NCI-H128 (cell line): Measurements from ENCODE around the gene NHEJ1.

Experiments used
- DNase-seq: peaks from one replicate; lab custom pipeline; 2025; ENCODE audit not compliant: unreplicated experiment; lab: John Stamatoyannopoulos, UW

Gene NHEJ1

GRCh38 chr2:219059725-219060682, 100.6 kb downstream of the NHEJ1 start:
- no peak for DNase-seq

DNA sequence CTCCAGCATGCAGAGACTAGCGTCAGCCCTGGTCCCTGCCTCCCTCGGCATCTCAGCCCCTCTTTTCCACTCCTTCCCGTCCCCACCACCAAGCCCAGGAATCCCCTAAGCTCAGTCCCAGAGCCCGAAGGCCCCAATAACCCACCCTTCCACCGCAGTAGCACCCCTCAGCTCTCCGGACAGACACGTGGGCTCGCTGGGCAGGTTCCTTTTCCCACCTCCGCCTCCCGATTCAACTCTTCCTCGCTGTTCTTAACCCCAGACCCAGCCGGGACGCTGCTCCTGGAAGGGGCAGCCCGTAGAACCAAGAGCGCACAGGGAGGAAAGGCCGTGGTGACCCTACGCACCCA, 101.3 kb downstream of the NHEJ1 start:
- DNase-seq: no peak

DNA sequence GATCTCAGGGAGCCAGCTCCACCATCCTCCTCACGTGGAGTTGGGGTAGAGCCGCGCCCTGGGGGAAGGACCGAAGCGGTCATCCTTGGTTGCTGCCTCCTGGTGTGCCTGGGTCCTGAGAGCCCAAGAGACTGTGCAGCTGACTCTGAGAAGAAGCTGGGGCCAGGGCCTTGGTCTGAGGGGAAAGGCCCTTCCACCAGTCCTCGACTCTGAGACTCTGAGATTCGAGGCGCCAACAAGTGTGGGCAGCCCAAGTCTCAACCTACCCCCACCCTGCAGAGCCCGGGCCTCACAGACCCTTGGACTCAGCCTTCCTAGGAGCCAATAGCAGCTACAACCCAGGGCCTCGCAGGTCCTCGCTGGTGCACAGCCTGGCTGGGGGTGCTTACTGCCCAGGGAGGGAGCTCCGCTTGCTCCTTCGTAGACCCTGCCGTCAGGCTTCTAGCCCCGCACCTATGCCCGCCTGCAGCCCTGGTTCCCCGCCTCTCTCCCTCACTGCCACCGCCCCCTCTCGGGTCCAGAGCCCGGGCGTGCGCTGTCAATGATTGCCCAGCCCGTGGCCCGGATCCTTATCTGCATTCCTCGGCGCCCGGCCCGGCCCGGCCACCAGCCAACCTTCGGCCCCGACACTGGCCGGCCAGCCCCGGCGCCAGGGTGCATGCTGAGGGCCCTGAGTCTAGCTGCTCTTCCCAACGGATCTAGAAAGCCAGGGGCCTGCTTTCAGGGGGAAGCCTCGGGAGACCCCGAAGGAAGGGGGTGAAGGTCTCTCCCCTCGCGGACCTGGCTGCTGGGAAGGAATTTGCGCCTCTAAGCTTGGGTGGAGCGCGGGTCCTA, 101.9 kb downstream of the NHEJ1 start:
- DNase-seq: no peak

DNA sequence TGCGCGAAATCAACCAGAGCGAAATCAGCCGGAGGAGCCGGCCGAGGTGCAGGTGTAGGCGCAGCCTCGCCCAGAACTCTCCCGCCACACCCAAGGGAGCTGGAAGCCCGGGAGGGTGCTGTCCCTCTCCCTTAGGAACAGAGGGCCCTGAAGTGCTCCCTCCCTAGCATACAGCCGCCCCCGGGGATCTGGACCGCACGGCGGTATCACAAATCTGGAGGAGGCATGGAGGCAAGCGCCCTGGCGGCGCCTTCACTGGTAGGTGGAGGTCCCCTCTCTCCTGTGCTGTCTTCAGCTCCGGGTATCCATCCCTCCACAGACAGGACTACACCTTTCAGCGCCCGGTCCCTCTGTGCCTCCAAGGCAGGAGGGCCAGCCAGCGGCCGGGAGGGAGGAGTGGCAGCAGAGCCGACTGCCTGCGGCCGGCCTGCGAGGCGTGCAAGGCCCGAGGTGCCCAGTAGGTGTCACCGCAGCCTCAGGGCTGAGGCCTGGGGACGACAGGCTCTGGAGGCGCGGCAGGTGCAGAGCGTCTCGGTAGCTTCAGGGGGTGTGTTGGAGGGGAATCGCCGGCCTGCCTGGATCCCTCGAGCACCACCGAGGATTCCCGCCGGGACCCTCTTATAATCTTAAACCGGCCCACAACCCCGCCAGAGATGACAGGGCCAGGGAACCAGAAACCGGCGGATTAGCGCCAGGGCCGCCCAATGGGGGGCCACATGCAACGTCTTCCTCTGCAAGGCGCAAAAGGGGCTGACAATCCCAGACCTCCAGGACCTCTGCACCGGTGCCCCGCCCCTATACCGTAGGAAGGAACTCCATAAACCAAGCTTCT, 102.7 kb downstream of the NHEJ1 start:
- no peak for DNase-seq

DNA sequence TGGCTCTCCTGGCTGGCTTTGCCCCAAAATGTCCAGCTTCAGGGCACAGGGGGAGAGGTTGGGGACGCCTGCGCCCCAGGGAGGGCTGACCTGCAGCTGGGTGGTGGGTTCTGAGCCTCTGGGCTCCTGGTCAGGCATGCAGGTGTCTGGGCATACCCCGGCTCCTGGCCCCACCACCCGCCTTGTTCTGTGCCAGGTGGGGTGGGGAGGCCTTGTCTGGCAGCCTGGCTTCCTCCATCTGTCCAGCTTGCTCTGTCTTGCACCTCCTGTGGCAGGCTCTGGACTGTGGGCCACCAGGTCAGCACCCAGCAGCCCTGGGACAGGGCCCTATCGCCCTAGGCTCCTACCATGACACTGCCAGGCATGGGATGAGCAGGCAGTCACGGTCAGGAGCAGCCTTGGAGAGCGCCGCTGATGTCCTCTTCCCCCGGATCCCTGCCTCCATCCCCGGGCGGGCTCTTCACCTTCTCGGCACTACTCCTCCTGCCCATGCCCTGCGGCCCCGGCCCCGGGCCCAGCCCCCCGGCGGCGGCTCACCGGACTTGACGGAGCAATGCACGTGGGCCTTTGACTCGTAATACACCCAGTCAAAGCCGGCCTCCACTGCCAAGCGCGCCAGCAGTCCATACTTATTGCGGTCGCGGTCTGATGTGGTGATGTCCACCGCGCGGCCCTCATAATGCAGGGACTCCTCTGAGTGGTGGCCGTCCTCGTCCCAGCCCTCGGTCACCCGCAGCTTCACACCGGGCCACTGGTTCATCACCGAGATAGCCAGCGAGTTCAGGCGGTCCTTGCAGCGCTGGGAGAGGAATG, 103.5 kb downstream of the NHEJ1 start:
- DNase-seq: no peak

- DNase-seq: no peak
Observed at GRCh38 chr2:219056176-219056895, 104.3 kb downstream of the NHEJ1 start.

DNA sequence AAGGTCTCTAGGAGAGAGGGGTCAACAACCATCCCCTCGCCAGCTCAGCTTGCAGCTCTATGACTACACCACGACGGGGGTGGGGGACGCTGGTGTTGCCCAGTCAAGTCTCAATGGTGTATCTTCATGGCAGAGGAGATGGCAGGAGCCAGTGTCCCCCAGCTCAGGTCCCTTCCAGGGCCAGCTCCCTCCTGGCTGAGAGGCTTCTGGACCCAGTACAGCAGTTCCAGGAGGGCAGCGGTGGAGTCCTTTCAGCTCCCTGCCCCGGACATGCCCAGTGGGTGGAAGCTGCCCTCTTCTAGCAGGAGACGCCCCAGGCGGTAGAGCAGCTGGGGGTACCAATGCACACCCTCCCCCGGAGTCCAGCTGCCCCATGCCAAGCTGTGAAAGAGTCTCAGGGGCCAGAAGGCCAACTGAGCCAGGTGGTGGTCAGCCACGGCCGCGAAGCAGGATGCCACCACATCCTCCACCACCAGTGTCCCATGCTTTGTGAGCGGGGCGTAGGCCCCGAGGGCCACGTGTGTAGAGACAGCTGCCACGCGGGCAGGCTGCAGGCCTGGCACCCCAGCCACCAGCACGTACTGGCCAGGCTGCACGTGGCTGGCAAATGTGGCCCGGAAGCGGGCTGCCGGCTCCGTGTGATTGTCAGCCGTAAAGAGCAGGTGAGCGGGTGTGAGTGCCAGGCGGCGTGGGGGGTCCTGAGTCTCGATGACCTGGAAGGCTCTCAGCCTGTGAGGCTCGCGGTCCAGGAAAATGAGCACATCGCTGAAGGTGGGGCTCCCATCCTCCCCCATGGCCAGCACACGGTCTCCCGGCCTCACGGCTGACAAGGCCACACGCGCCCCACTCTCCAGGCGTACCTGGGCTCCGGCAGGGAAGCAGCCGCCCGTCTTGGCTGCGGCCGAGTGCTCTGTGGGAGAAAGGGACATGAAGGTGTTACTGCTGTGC, 105.4 kb downstream of the NHEJ1 start:
- DNase-seq: no peak

DNA sequence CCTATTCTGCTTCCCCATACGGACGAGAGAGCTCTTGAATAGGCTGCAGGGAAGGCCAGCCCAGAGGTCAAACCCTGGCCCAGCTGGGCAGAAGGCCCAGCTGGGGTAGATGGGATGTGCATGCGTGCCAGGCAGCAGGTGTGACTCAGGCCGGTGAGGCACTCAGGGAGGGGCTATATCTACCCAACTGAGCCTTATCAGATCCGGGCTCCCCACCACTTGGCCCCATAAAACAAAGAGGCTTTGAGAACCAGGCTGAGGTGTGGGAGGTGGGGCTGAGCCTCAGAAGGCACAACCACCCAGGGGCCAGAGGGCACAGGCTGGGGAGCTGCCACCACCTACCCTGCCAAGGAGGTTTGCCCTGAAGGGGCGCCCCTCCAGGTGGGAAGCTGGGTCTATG, 111.3 kb downstream of the NHEJ1 start:
- no peak for DNase-seq

DNA sequence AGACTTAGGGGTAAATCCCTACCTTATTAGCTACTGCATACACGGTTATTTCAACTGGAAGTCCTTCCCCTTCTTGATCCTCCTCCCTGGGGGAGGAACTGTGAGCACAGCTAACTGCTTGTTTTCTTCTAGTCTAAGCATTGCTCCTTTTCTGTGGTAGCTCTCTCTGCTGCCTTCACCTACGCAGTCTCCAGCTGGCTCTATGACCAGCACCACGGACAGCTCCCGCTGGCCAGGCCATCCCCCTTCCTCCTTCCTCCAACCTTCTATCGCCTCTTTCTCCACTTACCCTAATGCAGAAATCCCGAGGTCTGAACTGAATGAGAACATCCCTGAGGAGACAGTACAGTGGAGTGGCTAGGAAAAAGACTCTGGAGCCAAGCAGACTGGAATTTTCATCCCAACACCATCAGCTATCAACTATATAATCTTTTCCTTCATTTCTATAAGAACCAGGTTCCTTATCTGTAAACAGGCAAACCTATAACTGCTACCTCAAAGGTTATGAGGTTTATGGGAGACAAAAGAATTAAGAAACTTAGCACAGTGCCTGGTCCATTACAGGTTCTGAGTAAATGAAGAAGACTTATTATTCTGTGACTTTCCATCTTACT, 114.6 kb downstream of the NHEJ1 start:
- no peak for DNase-seq

- no peak for DNase-seq
Observed at GRCh38 chr2:219042750-219043149, 117.9 kb downstream of the NHEJ1 start.

- no peak for DNase-seq
Observed at GRCh38 chr2:219042157-219042556, 118.5 kb downstream of the NHEJ1 start.

- DNase-seq: no peak
Observed at GRCh38 chr2:219041252-219041651, 119.4 kb downstream of the NHEJ1 start, which contains the start of gene CFAP65. CFAP65 (minus strand) TSS chr2:219041516; CDS start chr2:219039048, 2,468 bp downstream.

- DNase-seq: no peak
Observed at GRCh38 chr2:219038600-219038999, 122.0 kb downstream of the NHEJ1 start.

- no peak for DNase-seq
Observed at GRCh38 chr2:219037783-219038499, 122.7 kb downstream of the NHEJ1 start.

- DNase-seq: no peak
Observed at GRCh38 chr2:219035942-219036341, 124.7 kb downstream of the NHEJ1 start.

GRCh38 chr2:219034823-219035222, 125.8 kb downstream of the NHEJ1 start:
- DNase-seq: no peak

DNA sequence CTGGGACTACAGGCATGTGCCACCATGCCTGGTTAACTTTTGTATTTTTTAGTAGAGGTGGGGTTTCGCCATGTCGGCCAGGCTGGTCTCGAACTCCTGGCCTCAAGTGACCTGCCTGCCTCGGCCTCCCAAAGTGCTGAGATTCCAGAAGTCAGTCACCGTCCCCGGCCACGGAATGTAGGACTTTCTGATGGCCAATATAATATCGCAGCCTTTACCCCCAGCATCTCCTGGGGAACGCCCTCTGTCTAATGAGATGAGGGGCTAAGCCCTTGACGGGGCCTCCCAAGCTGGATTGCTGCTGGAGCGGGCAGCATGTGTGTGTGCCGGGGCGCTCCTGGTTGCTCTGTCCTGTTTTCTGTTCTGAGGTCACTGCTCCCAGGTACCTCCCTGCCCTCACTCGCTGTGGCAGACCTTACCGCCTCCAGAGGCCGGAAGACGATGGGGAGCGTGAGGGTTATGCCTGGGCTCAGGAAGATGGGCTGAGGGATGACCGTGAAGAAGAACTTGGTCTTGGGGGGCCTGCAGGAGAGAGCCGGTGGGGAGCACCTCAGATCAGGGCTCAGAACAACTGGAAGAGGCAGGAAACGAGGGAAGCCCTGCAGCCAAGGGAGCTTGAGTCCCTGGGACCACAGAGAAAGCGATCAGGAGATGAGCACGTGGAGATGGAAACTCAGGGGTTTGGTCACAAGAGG, 128.4 kb downstream of the NHEJ1 start:
- DNase-seq: no peak
